CD14-positive monocyte (primary cell): ENCODE results near the gene NLGN1. TPM values are rescaled to one million over a fixed set of nuclear protein-coding genes. Genes with fewer than 3 reads are reported as not detected.

ENCODE experiments used
- DNase-seq, 3 donors: peaks; one replicate each; pipeline ENCODE4 v3.0.0-alpha.2; 2011 to 2022
- H2AFZ ChIP-seq: 2 replicates; pipeline ENCODE4 v1.6.0; 2012; ENCODE audit warnings: mild to moderate bottlenecking, low read depth, low read length, inconsistent platforms; ENCODE audit not compliant: insufficient read depth, poor library complexity, severe bottlenecking
- H3K27ac ChIP-seq, 2 donors: 1 replicate in 1 of 2; 2 replicates in 1 of 2; pipeline ENCODE4 v1.5.1; 2012 to 2013; ENCODE audit warnings: low read length in 2 of 2, control low read depth in 1 of 2, inconsistent platforms in 1 of 2, low read depth in 1 of 2, mild to moderate bottlenecking in 1 of 2
- H3K27me3 ChIP-seq, 2 donors: one replicate each; pipeline versions ENCODE4 v1.6.0 to v1.6.1; 2011 to 2013; ENCODE audit warnings: low read length in 2 of 2; ENCODE audit not compliant: control insufficient read depth in 2 of 2, insufficient read depth in 2 of 2
- H3K36me3 ChIP-seq, 2 donors: replicated peaks in 1 of 2; 1 replicate in 1 of 2; 2 replicates in 1 of 2; pipeline versions ENCODE4 v1.5.1 to v1.6.1; 2012 to 2013; ENCODE audit warnings: low read length in 2 of 2, control low read depth in 1 of 2, inconsistent platforms in 1 of 2, mild to moderate bottlenecking in 1 of 2; ENCODE audit not compliant: insufficient read depth in 2 of 2, control insufficient read depth in 1 of 2
- H3K4me1 ChIP-seq, 2 donors: 1 replicate in 1 of 2; 2 replicates in 1 of 2; pipeline versions ENCODE4 v1.5.1 to v1.6.1; 2012 to 2013; ENCODE audit warnings: low read length in 2 of 2, control low read depth in 1 of 2, inconsistent platforms in 1 of 2, mild to moderate bottlenecking in 1 of 2, moderate library complexity in 1 of 2; ENCODE audit not compliant: insufficient read depth in 2 of 2, control insufficient read depth in 1 of 2
- H3K4me2 ChIP-seq: replicated peaks from 2 replicates; pipeline ENCODE3; 2012; ENCODE audit warnings: low read length, moderate library complexity, mild to moderate bottlenecking; ENCODE audit not compliant: poor library complexity, severe bottlenecking; ENCODE audit errors: extremely low read depth
- H3K4me3 ChIP-seq, 3 experiments: fragments of 200-600 bp in 1 of 3; sonication (generic) in 1 of 3; replicated peaks in 1 of 3; 1 replicate in 2 of 3; 2 replicates in 1 of 3; pipeline ENCODE4 v1.5.1; 2011 to 2013; ENCODE audit warnings: low read length in 3 of 3, mild to moderate bottlenecking in 3 of 3, control low read depth in 2 of 3, low read depth in 2 of 3, inconsistent platforms in 1 of 3, moderate library complexity in 1 of 3
- H3K79me2 ChIP-seq: 2 replicates; pipeline ENCODE4 v1.6.0; 2012; ENCODE audit warnings: mild to moderate bottlenecking, control low read depth, inconsistent platforms, low read length, moderate library complexity; ENCODE audit not compliant: insufficient read depth
- H3K9ac ChIP-seq: 2 replicates; pipeline ENCODE4 v1.6.0; 2017; ENCODE audit warnings: low read length, mild to moderate bottlenecking; ENCODE audit not compliant: insufficient read depth, poor library complexity, severe bottlenecking
- H3K9me3 ChIP-seq, 2 donors: replicated peaks in 1 of 2; 1 replicate in 1 of 2; 2 replicates in 1 of 2; pipeline versions ENCODE4 v1.5.1 to v1.6.1; 2012 to 2013; ENCODE audit warnings: low read length in 2 of 2, control low read depth in 1 of 2; ENCODE audit not compliant: control insufficient read depth in 1 of 2, insufficient read depth in 1 of 2
- H4K20me1 ChIP-seq: 2 replicates; pipeline ENCODE4 v1.6.0; 2012; ENCODE audit warnings: mild to moderate bottlenecking, low read length, control low read depth, moderate library complexity; ENCODE audit not compliant: insufficient read depth
- H3K27ac Mint-ChIP-seq, 7 donors: one replicate each; pipeline ENCODE4 v1.8.0; 2020; ENCODE audit warnings: mild to moderate bottlenecking in 7 of 7, mixed read lengths in 7 of 7, moderate library complexity in 6 of 7, inconsistent platforms in 2 of 7
- H3K27me3 Mint-ChIP-seq, 3 donors: one replicate each; pipeline ENCODE4 v1.8.0; 2021 to 2022; ENCODE audit warnings: low read depth in 3 of 3, mild to moderate bottlenecking in 3 of 3, mixed read lengths in 3 of 3, moderate library complexity in 3 of 3, inconsistent platforms in 1 of 3
- H3K36me3 Mint-ChIP-seq, 2 donors: one replicate each; pipeline ENCODE4 v1.8.0; 2020; ENCODE audit warnings: mixed read lengths in 2 of 2, inconsistent platforms in 1 of 2, mild to moderate bottlenecking in 1 of 2
- H3K4me1 Mint-ChIP-seq: one replicate; pipeline ENCODE4 v1.8.0; 2020; ENCODE audit warnings: mild to moderate bottlenecking, mixed read lengths
- H3K4me3 Mint-ChIP-seq, 2 donors: one replicate each; pipeline ENCODE4 v1.8.0; 2020; ENCODE audit warnings: mild to moderate bottlenecking in 2 of 2, mixed read lengths in 2 of 2, moderate library complexity in 1 of 2
- H3K9me3 Mint-ChIP-seq, 7 donors: one replicate each; pipeline ENCODE4 v1.8.0; 2020 to 2022; ENCODE audit warnings: mixed read lengths in 7 of 7, mild to moderate bottlenecking in 6 of 7, moderate library complexity in 6 of 7, inconsistent platforms in 2 of 7
- CTCF ChIP-seq: fragments of 200-600 bp; IDR thresholded peaks from one replicate; pipeline ENCODE4 v1.8.0; 2022; ENCODE audit warnings: antibody characterized with exemption, mild to moderate bottlenecking
- WGBS: methylation state at CpG from one replicate; pipeline ENCODE4 v1.1.5; 2013; ENCODE audit warnings: missing lambda C conversion rate; ENCODE audit not compliant: insufficient coverage; 5-methylcytosine and 5-hydroxymethylcytosine counted together
- intact Hi-C, 2 donors: fragments of 100-400 bp; cut with micrococcal nuclease; formaldehyde crosslinking; loops; one replicate each; pipeline versions ENCODE4 v1.15.0 to v1.15.1; 2023
- polyA plus RNA-seq, 3 donors: library from polyadenylated mRNA; depleted of rRNA in 1 of 3; unstranded in 2 of 3; stranded (reverse) in 1 of 3; fragments of 300-500 nt in 2 of 3; fragments of >200 nt in 1 of 3; fragmentation: Illumina TruSeq in 2 of 3; gene quantifications; 1 replicate in 2 of 3; 2 replicates in 1 of 3; pipeline ENCODE4 v1.2.3, GENCODE V29; 2012 to 2021

The NLGN1 gene
- polyA plus RNA-seq, 3 donors: not detected

DNA sequence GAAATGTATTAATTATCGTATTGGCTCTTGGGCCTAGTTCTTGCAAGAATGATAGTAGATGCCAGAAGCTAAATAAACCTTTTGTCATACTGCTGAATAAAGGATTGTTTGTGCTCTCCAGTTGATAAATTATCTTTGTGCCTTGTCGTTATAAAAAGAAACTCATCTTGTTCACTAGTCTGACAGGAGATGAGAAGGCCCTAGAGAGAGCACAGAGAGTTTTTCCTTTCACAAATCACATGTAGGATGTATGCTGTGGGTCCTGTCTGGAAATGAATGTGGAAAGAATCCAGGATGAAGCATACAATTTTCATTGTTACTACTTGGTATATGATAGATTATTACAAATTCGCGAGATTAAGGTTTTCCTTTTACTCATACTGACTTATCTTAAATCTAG is 113.0 kb downstream of the NLGN1 start:
- Mint-ChIP-seq H3K36me3 (no peaks in the 10 kb centered on the region), H3K9me3 (peaks cover 2 to 10% (median 6%) of the 10 kb centered on the region in 7 donors), H3K27me3 (no peaks in the 10 kb centered on the region), H3K4me3 (no peak overlapping the region), H3K4me1 (no peaks in the 10 kb centered on the region), H3K27ac (no peak overlapping the region)
- Histone ChIP-seq H3K9me3 (peaks cover 0 to 8% of the 10 kb centered on the region in 2 donors), H3K36me3 (no peaks in the 10 kb centered on the region), H3K4me2 (no peak overlapping the region), H3K4me1 (no peaks in the 10 kb centered on the region), H3K79me2 (no peaks in the 10 kb centered on the region), H3K4me3 (no peak overlapping the region), H3K27me3 (no peaks in the 10 kb centered on the region), H4K20me1 (no peaks in the 10 kb centered on the region), H3K27ac (no peak overlapping the region), H2AFZ (no peak overlapping the region), H3K9ac (no peak overlapping the region)
- no peak for DNase-seq
- WGBS: 100% methylated on average over 1 of the region's 4 CpGs
- TF ChIP-seq CTCF: no peak
- intact Hi-C loops: no loop called here

DNA sequence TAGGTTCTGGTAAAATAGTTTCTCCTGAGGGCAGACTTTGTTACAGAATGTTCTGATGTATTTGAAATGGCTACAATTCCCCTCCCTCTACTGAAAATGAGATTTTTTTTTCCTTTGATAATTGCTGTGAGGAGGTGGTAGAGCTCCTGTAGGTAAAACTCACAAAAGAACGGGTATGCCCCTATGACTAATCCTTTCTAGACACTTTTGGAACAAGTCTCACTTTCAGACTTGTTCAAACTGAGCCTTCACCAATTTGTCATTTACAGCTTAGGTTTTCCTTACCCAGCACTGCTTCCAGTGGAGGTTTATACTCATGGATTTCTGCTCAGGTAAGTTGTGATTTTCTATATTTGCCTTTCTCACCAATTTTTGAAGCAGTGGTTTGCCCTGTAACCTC is 115.6 kb downstream of the NLGN1 start:
- DNase-seq: no peak
- no CpG with 5 or more reads among the region's 1 CpG for WGBS
- intact Hi-C loops: no loop called here
- H3K4me3 Mint-ChIP-seq: no peak overlapping the region
- H3K36me3 Mint-ChIP-seq: no peaks in the 10 kb centered on the region
- H3K27me3 Mint-ChIP-seq: no peaks in the 10 kb centered on the region
- TF ChIP-seq CTCF: no peak
- Histone ChIP-seq H3K79me2 (no peaks in the 10 kb centered on the region), H3K4me1 (no peaks in the 10 kb centered on the region), H3K27ac (no peak overlapping the region), H3K36me3 (no peaks in the 10 kb centered on the region), H3K9ac (no peak overlapping the region), H3K4me3 (no peak overlapping the region), H3K9me3 (peaks cover 0 to 8% of the 10 kb centered on the region in 2 donors), H2AFZ (no peak overlapping the region), H4K20me1 (no peaks in the 10 kb centered on the region), H3K4me2 (no peak overlapping the region), H3K27me3 (no peaks in the 10 kb centered on the region)
- H3K4me1 Mint-ChIP-seq: no peaks in the 10 kb centered on the region
- H3K9me3 Mint-ChIP-seq: peaks cover 2 to 10% (median 6%) of the 10 kb centered on the region in 7 donors
- no peak overlapping the region for H3K27ac Mint-ChIP-seq
